HG02610 (cell line): ENCODE measurements around the gene EPHB2.

ENCODE experiments used
- ATAC-seq: cut with Tn5 transposase; IDR thresholded peaks from one replicate; pipeline ENCODE4 v1.9.1; 2021; ENCODE audit warnings: mild to moderate bottlenecking, moderate library complexity; ENCODE audit not compliant: unreplicated experiment

EPHB2 gene

DNA sequence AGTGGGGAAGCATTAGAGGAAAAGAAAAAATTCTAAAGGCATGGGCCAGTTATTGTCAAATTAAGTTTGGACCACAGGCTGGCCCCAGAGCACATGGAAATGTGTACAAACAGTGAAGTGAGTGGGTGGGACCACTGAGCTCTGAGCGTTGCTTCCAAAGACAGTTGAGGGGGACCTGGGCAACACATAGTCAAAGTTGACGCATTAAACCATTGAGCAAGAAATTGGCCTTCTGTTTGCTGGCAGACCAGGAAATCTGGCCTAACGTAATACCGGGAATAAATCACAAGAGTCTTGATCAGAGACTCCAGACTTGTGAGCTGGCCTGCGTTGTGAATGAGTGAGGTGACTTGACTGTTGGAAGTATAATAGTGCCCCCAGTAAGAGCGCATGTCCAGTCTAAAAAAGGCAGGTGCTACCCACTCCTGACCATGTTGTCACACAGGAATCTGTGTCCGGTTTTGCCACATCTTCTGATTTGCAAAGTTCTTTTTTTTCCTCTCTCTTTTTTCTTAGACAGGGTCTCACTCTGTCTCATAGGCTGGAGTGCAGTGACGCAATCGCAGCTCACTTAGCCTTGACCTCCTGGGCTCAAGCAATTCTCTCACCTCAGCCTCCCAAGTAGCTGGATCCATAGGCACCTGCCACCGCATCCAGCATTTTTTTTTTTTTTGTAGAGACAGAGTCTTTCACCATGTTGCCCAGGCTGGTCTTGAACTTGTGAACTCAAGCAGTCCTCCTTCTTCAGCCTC lies 10.7 kb downstream of the EPHB2 start:
- ATAC-seq, result no peak

DNA sequence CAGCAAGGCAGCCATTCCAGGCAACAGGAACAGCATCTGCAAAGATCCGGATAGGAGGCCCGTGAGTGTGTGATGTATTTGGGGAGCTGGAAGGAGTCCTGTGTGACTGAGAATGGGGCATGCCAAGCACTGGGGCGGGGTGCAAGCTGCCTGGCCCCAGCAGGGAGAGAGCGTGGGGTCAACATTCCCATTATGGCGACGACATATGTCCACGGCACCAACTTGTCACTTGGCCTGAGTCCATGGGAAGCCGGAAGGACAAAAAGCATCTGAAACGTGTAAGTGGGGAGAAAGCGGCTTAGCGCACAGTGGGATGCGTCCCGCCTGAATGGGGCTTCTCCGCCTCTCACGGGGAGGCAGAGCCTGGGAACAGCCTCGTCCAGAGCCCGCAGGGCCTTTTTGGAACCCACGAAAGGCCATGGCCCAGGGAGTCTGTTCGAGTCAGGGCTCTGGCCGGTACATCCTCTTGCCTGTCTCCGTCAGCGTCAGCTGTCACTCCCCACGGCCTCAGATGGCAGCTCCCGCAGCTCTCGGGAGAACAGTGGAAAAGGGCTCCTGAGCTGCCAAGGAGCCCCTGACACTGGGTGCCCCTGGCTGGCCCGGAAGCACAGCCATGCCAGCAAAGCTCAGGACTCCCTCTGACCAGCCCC lies 12.4 kb downstream of the EPHB2 start:
- ATAC-seq, result no peak

DNA sequence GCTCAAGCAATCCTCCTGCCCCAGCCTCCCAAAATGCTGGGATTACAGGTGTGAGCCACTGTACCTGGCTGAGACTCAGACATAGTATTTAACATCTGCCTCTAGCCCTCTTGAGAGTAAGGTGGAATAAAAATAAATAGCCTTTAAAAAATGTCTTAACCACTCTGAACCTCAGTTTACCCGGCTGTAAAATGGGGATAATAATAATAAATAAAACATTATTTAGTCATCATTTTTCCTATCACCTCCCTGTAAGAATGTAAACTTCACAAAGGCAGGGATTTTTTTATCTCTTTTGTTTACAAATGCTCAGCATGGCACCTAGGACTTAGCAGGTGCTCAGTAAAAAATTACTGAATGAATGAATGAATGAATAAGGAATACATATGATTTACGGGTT lies 17.2 kb downstream of the EPHB2 start:
- no peak for ATAC-seq

DNA sequence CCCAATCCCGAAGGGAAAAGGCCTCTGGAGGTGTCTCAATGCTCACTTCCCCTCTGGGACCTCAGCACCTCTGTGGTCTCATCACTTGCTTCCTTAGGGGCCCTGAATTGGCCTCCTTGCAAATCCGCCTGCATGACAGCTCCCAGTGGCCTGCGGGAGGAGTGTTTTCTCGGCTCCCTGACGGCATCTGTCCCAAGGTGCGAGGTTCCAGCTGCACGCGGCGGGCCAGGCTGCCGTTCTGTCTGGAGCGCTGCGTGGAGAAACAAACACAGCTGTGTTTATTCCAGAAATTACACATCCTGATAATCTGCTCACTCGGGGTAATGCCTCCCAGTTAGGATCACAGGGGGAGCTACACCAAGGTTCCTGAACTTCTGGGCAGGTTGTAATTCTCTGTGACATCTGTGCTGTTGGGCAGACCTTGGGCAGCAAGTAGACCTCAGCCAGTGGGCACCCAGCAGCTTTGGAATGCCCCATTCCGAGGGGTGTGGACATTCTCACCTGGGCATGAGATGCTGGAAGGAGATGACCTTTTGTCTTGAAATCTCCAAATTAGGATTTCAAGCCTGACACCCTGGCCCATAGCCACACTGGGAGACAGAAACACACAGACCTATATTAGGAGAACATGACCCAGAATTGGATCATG lies 18.2 kb downstream of the EPHB2 start:
- no peak for ATAC-seq

DNA sequence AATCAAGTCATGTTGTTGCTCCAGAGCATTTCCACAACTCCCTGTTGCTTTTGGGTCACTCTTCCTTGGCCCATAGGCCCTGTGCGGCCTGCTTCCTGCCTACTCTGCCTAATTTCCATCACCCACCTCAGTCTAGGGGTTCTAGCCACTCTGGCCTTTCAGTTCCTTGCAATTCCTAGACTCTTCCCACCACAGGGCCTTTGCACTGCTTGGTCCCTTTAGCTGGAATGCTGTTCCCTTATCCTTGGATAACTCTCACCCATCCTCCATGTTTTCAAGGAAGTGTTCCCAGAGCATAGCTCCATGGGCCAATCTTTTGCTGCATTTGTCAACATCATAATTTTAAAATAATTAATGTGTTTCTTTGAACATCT lies 18.7 kb downstream of the EPHB2 start:
- ATAC-seq, result no peak

DNA sequence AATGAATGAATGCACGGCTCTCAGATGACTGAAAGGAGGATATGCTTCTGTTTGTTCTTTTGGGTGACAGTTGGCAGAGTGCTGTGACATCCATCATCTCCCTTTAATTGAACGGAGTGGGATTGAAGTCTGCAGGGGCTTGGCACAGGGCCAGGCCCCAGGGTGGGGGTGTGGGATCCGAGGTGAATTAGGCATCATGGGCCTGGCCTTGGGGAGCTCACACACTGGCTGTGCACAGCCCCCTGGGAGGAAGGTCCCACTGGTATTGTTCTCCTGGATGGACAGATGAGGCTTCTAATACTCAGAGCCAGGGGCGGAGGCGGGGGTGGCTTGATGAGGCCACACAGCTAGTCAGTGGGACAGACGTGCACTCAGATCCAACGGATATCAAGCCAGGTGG lies 19.3 kb downstream of the EPHB2 start:
- ATAC-seq, result no peak

DNA sequence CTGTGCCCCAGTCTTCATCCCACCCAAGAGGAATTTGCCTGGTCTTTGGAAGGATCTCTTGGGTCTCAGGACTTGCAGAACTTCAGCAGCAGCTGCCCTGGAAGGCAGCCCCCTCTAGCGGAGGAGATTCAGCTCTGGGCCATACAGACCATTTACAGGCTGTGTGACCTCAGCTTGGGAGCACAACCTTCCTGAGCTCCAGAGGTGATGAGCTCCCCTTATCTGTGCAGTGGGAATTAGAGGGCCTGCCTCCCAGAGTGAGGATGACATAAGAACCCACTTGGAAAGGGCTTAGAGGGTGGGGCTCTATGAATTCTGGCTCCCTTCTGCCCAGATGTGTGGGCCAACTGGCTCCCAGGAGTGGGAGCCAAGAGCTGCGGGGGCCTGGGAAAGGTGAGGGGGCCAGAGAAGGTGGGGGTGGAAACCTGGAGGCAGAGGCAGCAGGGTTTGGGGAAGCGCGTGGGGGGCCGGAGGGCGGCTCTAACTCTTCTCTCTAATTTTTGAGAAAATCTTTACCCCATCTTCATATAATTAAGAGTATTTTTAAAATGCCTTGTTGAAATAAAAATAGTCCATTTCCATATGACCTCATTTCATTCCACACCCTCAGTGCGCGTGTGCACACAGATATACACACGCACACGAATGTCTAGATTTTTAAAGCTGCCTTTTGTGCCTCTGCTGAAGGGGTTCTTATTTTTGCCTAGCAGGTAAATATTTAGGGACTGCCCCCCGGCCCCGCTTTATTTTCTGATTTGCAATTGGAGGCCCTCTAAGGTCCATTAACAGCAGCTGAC lies 21.5 kb downstream of the EPHB2 start:
- ATAC-seq, result no peak

DNA sequence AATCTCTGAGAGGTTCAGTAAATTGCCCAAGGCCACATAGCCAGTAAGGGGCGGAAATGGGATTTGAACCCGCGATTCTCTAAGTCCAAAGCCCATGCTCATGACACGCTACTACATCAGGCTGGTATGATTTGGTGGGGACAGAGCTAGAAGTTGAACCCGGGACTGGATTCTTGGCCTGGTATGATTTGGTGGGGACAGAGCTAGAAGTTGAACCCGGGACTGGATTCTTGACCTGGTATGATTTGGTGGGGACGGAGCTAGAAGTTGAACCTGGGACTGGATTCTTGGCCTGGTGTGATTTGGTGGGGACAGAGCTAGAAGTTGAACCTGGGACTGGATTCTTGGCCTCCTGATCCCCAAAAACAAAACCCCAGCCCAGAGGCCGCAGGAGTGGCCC lies 23.0 kb downstream of the EPHB2 start:
- ATAC-seq, result no peak

DNA sequence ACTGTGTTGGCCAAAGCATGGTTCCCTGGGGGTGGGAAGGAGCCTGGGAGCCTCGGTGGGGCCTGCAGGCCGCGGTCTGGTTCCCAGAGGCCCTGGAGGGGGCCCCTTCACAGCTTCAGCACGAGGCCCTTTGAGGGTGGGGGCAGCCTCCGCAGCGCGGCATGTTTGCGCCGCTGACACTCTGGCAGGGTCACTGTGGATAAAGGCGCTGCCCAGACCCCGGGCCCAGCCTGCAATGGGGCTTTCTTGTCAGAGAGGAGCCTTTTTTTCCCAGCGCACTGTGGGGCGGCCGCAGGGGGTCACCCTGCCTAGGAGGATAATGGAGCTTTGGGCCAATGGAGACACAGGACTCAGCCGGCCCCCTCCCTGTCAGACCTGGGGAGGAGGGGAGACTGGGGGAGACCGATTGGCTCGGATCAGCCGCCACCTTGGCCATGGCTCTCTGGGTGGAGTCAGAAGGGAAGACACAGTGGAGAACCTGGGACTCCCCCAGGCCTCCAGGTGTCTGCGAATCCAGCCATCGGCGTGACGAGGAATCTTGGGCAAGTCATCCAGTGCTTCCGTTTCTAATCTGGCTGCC lies 26.0 kb downstream of the EPHB2 start:
- ATAC-seq, result no peak

DNA sequence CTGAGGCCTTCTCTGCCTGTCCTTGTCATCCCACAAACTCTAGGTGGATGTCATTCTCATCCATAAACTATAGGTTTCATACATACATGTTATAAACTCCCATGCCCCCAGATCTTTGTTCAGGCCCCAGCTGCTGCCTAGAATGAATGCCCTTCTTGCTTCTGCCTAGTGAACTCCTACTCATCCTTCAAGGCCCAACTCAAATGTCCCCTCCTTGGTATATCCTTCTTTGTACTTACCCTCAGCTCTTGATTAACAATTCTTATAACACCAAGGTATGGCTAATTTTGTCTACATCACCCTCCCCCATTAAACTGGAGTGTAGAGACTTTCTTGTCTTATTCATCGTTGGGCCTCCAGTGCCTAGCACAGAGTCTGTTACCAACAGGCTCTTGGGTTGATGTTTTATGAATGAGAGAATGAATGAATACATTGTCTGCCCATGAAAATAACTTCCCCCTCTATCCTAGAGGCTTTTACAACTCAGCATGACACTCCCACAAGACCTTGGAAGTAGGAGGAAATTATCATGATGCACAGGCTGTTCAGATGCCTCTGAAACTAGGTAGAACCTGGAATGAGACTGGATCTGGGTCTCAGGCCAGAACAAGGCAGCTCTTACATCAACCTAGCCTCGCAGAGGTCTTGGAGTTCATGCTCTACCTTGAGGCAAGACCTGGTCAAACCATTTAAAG lies 26.9 kb downstream of the EPHB2 start:
- no peak for ATAC-seq

DNA sequence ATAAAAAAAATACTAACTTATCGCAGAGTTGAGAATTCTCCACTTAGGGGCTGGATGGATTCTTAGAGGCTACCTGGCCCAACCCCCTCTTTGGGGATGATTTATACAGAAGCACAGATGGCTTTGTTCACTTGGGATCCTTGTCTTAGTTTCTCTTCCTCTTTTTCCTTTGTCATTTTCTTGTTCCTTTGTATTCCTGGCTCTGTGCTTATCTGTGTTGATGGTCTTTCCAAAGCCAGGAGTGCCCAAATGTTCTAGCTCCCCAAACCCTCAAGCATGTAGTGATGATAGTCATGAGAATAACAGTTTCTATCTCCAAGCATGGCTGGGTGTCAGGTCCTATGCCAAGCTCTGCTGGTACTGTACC lies 27.4 kb downstream of the EPHB2 start:
- no peak for ATAC-seq

DNA sequence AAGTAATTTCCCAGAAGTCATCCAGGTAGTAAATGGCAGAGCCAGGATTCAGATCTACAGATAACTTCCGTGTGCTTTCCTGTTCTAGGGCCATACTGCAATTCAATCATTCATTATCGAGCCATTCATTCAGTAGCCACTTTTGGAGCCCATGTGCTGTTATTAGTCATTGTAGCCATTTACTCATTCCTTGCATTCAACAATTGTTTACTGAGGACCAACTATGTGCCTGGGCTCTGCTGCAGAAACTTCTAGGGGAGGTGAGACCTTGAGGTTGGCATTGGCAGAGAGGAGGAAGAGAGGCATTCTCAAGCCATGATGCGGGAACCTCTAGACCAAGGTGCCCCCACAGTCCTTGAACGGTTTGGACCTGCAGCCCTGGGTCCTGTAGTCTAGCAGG lies 27.9 kb downstream of the EPHB2 start:
- no peak for ATAC-seq

DNA sequence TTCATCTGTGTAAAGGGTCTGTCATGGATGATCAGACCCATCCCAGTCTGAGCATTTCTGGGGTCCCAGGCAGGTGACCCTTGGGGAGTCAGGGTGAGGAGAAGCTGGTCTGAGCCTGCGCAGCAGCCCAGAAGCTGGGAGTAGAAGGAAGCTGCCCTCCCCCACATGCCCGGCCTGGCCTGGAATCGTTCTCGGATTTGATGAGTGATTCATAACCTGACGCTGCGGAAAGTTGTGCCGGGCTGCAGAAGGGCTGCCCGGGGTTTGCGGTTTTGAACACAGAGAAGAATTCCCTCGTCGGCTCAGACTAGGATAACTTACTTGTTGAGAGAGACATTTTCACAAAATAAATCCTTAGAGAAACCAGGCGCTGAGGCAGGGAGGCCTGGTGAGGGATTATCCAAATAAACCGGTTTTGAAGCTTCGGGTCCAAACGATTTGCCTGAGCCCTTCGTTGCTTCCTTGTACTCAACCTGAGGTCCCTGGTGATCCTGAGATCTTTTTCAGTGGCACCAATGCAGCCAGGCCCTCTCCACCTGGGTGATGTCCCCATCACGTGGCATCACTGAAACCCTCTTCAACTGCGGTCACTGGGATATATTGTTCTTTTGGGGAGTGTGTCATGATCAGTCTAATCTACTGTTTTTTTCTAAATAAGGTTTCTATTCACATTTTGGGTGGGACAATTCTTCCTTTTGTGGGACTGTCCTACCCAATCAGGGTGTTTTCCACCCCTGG lies 29.2 kb downstream of the EPHB2 start:
- no peak for ATAC-seq

DNA sequence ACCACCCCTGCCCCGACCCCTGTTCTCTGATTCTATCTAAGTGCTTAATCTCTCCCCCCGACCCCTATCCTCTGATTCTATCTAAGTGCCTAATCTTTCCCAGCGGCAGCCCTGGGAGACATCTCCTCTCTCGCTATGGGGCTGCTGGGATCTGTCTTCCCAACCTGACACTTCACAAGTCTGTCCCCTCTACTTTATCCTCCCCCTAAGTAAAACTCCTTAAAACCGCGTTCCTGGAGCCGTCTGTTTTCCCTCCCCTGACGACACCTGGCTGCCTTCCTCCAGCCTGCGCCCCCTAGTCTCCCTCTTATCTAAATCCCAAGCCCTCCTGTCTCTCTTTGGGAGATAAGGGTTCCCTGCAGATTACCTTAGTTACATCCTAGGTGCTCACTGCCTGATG lies 30.5 kb downstream of the EPHB2 start:
- ATAC-seq, result no peak

DNA sequence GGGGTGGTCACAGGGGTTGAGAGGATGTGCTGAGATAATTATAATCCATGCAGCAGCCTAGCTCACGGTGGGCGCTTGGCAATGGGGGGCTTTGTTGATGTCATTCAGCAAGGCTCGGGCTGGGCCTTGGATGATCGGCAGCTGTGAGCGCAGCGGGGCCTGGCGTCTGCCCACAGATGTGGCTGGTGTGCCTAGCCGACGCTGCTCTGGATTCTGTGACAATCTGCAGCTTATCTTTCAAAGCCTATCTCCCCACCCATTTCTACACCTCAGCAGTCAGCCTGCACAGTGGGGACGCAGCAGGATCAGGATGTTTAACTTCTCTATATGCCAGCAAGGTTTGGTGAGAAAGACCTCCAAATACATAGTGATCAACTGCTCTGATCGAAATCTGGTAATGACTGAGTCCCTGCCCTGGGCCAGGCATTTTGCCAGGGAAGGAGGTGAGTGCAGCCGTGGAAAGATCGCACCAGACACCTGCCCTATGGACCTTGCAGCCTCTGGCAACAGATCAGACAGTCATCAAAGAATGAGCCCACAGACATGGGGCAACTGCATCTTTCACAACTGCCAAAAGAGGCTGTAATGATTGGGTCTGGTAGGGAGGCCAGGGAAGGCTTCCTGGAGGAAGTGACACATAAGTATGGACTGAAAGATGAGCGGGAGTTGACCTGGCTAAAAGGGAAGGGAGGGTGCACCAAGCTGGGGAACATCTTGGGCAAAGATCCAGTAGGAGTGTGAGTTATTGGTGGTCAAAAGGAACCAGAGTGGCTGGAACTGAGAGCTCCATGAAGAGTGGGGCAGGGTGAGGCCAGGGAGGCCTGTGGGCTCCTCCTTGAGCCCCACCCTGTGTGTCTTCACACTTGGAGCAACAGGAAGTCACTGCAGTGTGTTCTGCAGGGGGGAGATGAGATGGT lies 35.3 kb downstream of the EPHB2 start:
- no peak for ATAC-seq

DNA sequence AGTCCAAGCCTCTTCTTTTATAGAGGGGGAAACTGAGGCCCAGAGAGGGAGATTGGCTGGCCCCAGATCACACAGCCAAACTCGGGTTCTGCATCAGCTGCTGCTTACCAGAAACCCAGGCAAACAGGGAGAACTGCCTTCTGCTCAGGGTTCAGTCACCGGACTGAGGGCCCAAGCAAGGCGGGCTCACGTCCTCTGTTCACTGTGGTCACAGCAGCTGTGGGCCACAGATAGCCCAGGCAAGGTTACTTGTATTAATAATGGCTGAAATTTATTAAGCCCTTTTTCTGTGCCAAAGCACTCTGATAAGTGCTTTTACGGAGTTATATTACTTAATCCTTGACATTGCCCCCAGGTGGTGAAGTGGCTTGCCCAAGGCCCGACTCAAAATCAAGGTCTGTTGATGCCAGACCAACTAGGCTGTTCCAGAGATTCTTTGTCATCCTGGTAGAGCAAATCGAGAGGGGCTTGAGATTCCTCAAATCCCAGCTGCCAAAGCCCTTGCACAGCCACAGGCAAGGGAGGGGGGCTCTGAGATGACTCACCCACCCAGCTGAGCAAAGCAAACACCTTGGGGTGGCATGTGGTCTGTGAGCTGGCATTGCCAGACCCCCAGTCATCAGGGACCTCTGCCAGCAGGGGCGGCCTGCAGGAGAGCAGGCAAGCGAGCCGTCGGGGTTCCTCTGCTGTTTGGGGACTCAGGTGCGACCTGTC lies 36.5 kb downstream of the EPHB2 start:
- no peak for ATAC-seq

DNA sequence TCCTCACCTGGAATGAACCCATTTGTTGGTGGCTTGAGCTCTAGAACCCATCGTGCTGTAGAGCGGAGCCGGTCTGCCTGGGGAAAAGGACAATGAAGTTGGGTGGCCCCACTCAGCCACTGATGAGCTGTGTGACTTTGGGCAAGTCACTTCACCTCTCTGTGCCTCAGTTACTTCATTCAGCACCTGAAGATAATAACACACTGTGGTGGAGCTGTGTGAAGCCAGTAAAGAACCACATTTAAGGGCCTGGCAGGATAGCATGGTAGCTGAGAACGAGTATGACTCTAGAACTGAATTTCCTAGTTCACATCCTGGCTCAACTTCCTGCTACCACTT lies 37.1 kb downstream of the EPHB2 start:
- ATAC-seq, result no peak

DNA sequence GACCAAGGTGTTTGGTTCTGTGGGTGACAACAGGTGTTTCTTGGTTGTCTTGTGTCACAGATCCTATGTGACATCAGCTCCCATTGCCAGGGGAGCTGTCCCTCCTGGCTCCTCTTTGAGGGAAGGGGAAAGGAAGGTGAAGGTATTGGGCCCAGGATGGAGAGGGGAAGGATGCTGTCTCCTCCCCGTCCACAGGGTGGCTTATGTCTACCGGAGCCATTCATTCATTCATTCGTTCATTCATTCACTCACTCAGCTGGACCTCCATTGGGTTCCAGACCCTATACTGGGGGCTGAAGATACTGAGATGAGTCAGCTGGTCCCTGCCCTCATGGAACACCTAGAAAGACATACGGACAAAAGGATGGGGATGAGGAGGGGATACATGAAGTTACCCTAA lies 38.9 kb downstream of the EPHB2 start:
- ATAC-seq, result no peak
